GM12891 (cell line): Measurements from ENCODE around the gene GCGR.

ENCODE experiments used
- POLR2A ChIP-seq: IDR thresholded peaks from 2 replicates; pipeline ENCODE4 v1.6.1; 2011; ENCODE audit warnings: low read depth, low read length, control low read depth
- POLR2AphosphoS5 ChIP-seq: IDR thresholded peaks from 2 replicates; pipeline ENCODE4 v1.6.1; 2011; ENCODE audit warnings: low read depth, low read length, control low read depth
- SPI1 ChIP-seq: IDR thresholded peaks from 2 replicates; pipeline ENCODE4 v1.6.1; 2011; ENCODE audit warnings: low read depth, low read length, control low read depth
- TAF1 ChIP-seq: IDR thresholded peaks from 2 replicates; pipeline ENCODE4 v1.6.1; 2011; ENCODE audit warnings: low read depth, low read length, control low read depth

GRCh38 chr17:81834831-81835267 lies 30.9 kb downstream of the GCGR start, which contains the start of gene PPP1R27:
- TF ChIP-seq TAF1 (no peak), POLR2A (no peak), POLR2AphosphoS5 (no peak), SPI1 (no peak)
